ENCODE results near the gene HTR5A. TPM values are rescaled to one million over a fixed set of nuclear protein-coding genes. Genes with fewer than 3 reads are reported as not detected.

Gene HTR5A
- total RNA-seq, 1 donor from 2014 or later = not detected

DNA sequence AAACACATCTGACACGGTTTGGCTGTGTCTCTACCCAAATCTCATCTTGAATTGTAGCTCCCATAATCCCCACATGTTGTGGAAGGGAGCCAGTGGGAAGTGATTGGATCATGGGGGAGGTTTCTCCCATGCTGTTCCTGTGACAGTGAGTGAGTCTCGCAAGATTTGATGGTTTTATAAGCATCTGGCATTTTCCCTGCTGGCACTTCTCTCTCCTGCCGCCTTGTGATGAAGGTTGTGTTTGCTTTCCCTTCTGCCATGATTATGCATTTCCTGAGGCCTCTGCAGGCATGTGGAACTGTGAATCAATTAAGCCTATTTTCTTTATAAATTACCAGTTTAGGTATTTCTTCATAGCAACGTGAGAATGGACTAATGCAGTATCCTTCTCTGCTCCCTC lies 5.9 kb upstream of the HTR5A start:
- Mint-ChIP-seq H3K9me3 (ENCODE audit: low read depth) (no peaks in the 10 kb centered on the region), H3K27me3 (ENCODE audit: low read depth) (no peaks in the 10 kb centered on the region), H3K36me3 (ENCODE audit: low read depth) (no peaks in the 10 kb centered on the region), H3K4me1 (ENCODE audit: low read depth) (no peaks in the 10 kb centered on the region), H3K27ac (ENCODE audit: unreplicated experiment) (no peak overlapping the region), H3K4me3 (ENCODE audit: unreplicated experiment) (no peak overlapping the region)
- no peak for DNase-seq (ENCODE audit: low spot score)
- TF ChIP-seq, protein P1, sequence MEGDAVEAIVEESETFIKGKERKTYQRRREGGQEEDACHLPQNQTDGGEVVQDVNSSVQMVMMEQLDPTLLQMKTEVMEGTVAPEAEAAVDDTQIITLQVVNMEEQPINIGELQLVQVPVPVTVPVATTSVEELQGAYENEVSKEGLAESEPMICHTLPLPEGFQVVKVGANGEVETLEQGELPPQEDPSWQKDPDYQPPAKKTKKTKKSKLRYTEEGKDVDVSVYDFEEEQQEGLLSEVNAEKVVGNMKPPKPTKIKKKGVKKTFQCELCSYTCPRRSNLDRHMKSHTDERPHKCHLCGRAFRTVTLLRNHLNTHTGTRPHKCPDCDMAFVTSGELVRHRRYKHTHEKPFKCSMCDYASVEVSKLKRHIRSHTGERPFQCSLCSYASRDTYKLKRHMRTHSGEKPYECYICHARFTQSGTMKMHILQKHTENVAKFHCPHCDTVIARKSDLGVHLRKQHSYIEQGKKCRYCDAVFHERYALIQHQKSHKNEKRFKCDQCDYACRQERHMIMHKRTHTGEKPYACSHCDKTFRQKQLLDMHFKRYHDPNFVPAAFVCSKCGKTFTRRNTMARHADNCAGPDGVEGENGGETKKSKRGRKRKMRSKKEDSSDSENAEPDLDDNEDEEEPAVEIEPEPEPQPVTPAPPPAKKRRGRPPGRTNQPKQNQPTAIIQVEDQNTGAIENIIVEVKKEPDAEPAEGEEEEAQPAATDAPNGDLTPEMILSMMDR (IDR thresholded peaks at IDR 0.05) = no peak

DNA sequence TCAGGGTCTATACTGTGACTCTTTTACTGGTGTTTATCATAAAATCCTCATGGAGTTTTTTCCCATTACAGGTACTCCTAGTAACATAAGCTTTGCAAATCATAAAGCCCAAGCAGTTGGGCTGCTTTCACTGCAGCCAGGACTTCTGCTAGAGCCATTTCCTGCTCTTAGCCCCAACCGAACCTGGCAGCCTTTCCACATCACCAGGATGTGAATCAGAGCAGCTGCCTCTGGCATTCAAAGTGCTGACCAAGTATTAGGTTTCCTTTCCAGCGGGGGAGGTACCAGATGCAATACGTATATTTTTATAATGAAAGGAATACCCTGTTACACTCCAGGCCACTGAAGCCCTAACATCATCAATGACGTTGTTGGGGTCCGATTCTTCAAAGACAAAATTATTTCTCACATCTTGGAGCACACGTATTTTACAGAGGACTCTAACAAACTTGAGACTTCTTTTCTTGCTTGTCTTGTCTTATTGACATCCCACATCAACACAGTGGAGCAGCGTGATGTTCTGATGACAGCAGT lies 3.6 kb upstream of the HTR5A start:
- no peaks in the 10 kb centered on the region for H3K36me3 Mint-ChIP-seq (ENCODE audit: low read depth)
- H3K27me3 Mint-ChIP-seq (ENCODE audit: low read depth) = no peaks in the 10 kb centered on the region
- TF ChIP-seq, protein P1 (IDR thresholded peaks at IDR 0.05) = no peak
- no peak for DNase-seq (ENCODE audit: low spot score)
- no peak overlapping the region for H3K27ac Mint-ChIP-seq (ENCODE audit: unreplicated experiment)
- H3K9me3 Mint-ChIP-seq (ENCODE audit: low read depth) = no peaks in the 10 kb centered on the region
- no peak overlapping the region for H3K4me3 Mint-ChIP-seq (ENCODE audit: unreplicated experiment)
- no peaks in the 10 kb centered on the region for H3K4me1 Mint-ChIP-seq (ENCODE audit: low read depth)

DNA sequence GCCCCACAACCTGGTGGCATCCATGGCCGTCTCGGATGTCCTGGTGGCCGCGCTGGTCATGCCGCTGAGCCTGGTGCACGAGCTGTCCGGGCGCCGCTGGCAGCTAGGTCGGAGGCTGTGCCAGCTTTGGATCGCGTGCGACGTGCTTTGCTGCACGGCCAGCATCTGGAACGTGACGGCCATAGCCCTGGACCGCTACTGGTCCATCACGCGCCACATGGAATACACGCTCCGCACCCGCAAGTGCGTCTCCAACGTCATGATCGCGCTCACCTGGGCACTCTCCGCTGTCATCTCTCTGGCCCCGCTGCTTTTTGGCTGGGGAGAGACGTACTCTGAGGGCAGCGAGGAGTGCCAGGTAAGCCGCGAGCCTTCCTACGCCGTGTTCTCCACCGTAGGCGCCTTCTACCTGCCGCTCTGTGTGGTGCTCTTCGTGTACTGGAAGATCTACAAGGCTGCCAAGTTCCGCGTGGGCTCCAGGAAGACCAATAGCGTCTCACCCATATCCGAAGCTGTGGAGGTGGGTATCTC lies 1.1 kb downstream of the HTR5A start:
- Mint-ChIP-seq H3K27me3 (ENCODE audit: low read depth) (no peaks in the 10 kb centered on the region), H3K9me3 (ENCODE audit: low read depth) (no peaks in the 10 kb centered on the region), H3K4me3 (ENCODE audit: unreplicated experiment) (no peak overlapping the region), H3K27ac (ENCODE audit: unreplicated experiment) (no peak overlapping the region), H3K4me1 (ENCODE audit: low read depth) (no peaks in the 10 kb centered on the region), H3K36me3 (ENCODE audit: low read depth) (no peaks in the 10 kb centered on the region)
- TF ChIP-seq, protein P1 (IDR thresholded peaks at IDR 0.05) = no peak
- DNase-seq (ENCODE audit: low spot score) = no peak

GRCh38 chr7:155071916-155072571 lies 1.9 kb downstream of the HTR5A start:
- H3K27ac Mint-ChIP-seq (ENCODE audit: unreplicated experiment) = no peak overlapping the region
- TF ChIP-seq, protein P1 (IDR thresholded peaks at IDR 0.05) = no peak
- DNase-seq (ENCODE audit: low spot score) = no peak
- H3K27me3 Mint-ChIP-seq (ENCODE audit: low read depth) = no peaks in the 10 kb centered on the region
- no peaks in the 10 kb centered on the region for H3K4me1 Mint-ChIP-seq (ENCODE audit: low read depth)
- H3K36me3 Mint-ChIP-seq (ENCODE audit: low read depth) = no peaks in the 10 kb centered on the region
- H3K9me3 Mint-ChIP-seq (ENCODE audit: low read depth) = no peaks in the 10 kb centered on the region
- no peak overlapping the region for H3K4me3 Mint-ChIP-seq (ENCODE audit: unreplicated experiment)

DNA sequence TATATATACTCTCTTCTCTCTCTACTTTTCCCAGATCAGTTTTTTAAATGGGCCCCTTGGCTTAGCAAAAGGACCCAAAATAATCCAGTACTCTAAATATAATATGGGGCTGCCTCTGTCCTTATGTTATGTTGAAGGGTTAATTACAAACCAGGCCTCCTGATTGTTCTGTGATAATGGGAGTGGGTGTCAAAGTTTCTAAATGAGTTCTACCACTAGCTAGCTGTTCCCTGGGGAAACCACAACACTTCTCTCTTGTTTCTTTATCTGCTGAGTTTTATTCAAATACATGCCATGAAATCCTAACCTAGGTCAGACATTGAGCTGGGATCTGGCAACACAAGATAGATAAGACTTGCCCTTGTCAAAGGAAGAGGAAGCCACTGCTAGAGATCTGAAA lies 3.8 kb downstream of the HTR5A start:
- H3K27me3 Mint-ChIP-seq (ENCODE audit: low read depth) = peaks cover 2% of the 10 kb centered on the region
- no peak for DNase-seq (ENCODE audit: low spot score)
- no peaks in the 10 kb centered on the region for H3K4me1 Mint-ChIP-seq (ENCODE audit: low read depth)
- TF ChIP-seq, protein P1 (IDR thresholded peaks at IDR 0.05) = no peak
- no peaks in the 10 kb centered on the region for H3K36me3 Mint-ChIP-seq (ENCODE audit: low read depth)
- no peaks in the 10 kb centered on the region for H3K9me3 Mint-ChIP-seq (ENCODE audit: low read depth)
- H3K4me3 Mint-ChIP-seq (ENCODE audit: unreplicated experiment) = no peak overlapping the region
- no peak overlapping the region for H3K27ac Mint-ChIP-seq (ENCODE audit: unreplicated experiment)

Measured in chondrocyte (in vitro differentiated cells).